IPS-18a (cell line): ENCODE results near the gene ZNF423.

Experiments used
- H3K27ac ChIP-seq: one replicate; pipeline ENCODE4 v1.5.1; 2013; ENCODE audit warnings: low read length
- H3K27me3 ChIP-seq: one replicate; pipeline ENCODE4 v1.6.1; 2013; ENCODE audit warnings: mild to moderate bottlenecking, low read length; ENCODE audit not compliant: control insufficient read depth, insufficient read depth
- H3K36me3 ChIP-seq: one replicate; pipeline ENCODE4 v1.6.1; 2013; ENCODE audit warnings: low read depth, low read length; ENCODE audit not compliant: control insufficient read depth
- H3K4me1 ChIP-seq: one replicate; pipeline ENCODE4 v1.6.1; 2013; ENCODE audit warnings: low read depth, low read length; ENCODE audit not compliant: control insufficient read depth
- H3K4me3 ChIP-seq: one replicate; pipeline ENCODE4 v1.5.1; 2013; ENCODE audit warnings: low read length
- H3K9ac ChIP-seq: one replicate; pipeline ENCODE4 v1.6.1; 2013; ENCODE audit warnings: mild to moderate bottlenecking, low read length, moderate library complexity
- H3K9me3 ChIP-seq: one replicate; pipeline ENCODE4 v1.6.1; 2013; ENCODE audit warnings: low read depth, low read length; ENCODE audit not compliant: control insufficient read depth

The ZNF423 gene

DNA sequence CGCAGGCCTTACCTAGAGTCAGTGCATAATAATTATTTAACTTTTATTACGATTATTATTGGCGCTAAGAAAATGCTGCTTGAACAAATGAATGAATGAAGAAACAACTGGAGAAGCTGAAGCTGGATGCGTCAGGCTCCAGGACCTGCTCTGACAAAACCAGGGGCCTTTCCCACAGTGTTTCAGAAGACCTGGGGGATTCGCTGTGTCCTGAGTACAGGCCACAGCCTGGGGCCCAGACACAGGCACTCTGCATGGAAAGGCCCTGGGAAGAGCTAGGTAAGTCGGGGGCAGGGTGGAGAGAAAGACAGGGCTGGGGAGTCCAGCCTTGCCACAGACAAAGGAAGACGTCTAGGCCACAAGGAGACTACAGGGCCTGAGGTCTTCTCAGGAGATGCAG lies 226.1 kb downstream of the ZNF423 start:
- Histone ChIP-seq H3K4me3 (no peak overlapping the region), H3K36me3 (peaks cover under 1% of the 10 kb centered on the region), H3K27me3 (no peaks in the 10 kb centered on the region), H3K27ac (no peak overlapping the region), H3K4me1 (no peaks in the 10 kb centered on the region), H3K9ac (no peak overlapping the region), H3K9me3 (peaks cover 5% of the 10 kb centered on the region)

DNA sequence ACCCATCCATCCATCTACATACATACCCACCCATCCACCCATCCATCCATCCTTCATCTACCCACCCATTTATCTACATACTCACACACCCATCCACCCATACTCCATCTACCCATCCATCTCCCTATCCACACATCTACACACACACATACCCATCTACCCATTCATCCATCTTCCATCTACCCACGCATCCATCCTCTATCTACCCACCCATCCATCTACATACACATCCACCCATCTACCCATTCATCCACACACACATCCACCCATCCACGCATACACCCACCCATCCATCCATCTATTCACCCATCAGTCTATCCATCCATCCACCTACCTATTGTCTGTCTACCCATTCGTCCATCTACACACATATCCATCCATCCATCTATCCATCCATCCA lies 227.8 kb downstream of the ZNF423 start:
- no peaks in the 10 kb centered on the region for H3K27me3 ChIP-seq
- no peak overlapping the region for H3K9ac ChIP-seq
- no peak overlapping the region for H3K4me3 ChIP-seq
- peaks cover 5% of the 10 kb centered on the region for H3K36me3 ChIP-seq
- H3K9me3 ChIP-seq, result peaks cover 5% of the 10 kb centered on the region
- no peaks in the 10 kb centered on the region for H3K4me1 ChIP-seq
- H3K27ac ChIP-seq, result no peak overlapping the region

DNA sequence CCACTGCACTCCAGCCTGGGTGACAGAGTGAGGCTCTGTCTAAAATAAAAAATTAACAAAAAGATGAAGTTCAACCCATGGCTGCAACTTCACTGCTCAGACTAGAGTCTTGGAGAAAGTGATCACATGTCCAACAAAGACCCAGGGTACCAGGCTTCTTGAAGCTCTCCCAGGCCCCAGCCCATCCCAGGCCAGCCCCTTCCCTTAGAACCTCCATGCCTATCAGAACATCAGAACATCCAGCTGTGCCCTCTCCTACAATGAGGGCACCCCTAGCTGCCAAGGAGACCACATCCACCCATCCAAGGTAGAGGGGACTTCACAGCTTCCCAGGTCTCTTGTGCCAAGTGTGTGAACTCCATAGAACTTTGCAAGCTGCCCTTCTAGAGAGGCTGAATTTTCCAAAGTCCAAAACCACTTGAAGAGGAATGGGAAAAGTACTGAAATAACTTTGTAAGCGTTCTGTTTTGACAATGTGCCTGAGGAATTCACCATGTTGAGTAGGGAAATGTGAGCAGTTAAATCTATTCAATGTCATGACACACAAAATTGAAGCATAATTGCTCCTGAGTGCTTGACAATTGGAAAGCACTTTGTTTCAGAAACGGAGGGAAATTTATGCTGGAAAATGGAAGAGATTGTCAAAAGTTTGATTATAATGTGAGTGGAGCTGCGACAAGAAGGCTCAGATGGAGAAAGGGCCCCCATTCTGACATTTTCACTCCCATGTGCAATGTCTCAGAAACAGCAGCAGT lies 230.4 kb downstream of the ZNF423 start:
- H3K36me3 ChIP-seq, result peaks cover 5% of the 10 kb centered on the region
- H3K4me3 ChIP-seq, result no peak overlapping the region
- peaks cover 5% of the 10 kb centered on the region for H3K9me3 ChIP-seq

DNA sequence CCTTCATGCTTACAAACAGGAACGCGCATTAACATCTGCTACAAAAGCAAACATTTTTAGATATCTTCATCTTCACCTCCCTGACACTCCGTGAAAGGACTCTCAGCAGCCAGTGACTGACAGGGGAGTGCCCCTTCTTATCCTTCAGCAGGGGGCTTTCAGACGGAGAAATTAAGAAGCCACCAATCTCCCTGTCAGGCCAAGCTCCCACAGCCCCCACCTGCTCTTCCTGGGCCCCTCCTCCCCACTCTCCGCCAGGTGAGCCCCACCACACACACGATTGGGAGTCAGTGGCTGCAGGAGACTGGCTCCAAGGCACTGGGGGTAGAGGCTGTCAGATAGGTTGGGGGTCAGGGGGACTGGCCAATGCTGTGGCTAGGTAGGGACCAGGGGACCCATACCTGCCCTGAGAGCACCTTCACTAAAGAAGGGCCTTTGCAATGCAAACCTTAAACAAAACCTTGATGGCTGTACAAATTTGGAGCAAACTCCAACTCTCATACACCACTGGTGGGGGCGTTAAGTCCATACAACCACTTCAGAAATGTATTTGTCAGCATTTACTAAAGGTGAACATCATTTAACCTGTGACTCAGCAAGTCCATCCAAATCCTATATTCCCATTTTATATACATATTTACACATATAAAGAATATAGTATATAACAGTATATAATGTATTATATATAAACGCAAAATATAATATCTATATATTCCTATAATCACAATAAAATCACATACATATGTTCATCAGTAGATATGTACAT lies 232.2 kb downstream of the ZNF423 start:
- Histone ChIP-seq H3K4me3 (no peak overlapping the region), H3K9ac (no peak overlapping the region), H3K27ac (no peak overlapping the region), H3K36me3 (peaks cover 5% of the 10 kb centered on the region), H3K4me1 (peaks cover 13% of the 10 kb centered on the region), H3K27me3 (no peaks in the 10 kb centered on the region), H3K9me3 (no peaks in the 10 kb centered on the region)

More for the DNA sequence above, 230.4 kb downstream of the ZNF423 start:
- Histone ChIP-seq H3K9ac (no peak overlapping the region), H3K27me3 (no peaks in the 10 kb centered on the region), H3K4me1 (peaks cover 11% of the 10 kb centered on the region), H3K27ac (no peak overlapping the region)

DNA sequence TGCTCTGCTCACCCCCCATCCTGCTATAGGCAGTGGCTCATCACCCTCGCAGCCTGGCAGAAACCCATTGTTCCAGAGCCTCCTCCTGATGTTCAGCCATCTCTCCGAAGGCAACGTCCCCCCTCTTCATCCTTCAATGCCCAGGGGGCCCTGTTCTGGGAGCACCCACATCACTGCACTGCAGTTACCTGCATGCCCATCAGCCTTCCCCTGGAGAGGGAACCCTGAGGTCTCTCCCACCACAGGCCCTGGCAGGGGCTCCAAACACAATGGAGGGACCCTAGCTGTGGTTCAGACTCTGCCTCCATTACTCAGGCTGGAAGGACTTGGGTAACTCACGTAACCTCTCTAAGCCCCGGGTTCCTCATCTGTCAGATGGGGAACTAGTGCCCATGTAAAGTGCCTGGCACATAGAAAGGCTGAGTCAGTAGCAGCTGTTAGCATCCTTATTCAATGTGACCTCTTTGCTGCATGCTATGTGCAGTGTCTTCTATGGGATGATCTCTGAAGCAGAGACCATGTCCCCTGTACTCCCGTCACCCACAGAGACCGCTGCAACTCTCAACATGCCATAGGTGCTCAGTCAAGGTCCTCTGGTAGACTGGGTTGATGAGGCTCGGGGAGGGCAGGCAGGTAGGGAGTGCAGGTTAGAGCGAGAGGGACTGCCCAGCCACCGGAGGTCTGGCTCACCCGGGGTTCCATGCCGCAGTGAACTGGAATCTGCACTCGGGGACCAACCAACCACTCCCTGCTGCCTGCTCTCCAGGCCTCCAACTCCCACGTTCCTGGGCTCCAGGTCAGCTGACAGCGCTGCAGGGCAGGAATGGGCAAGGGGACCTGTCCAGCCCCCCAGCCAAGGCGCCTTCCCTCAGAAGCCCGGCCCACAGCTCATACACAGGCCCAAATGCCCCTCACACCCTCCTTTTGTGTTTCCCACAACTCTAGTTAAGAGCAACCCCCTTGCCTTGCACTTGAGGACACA lies 233.2 kb downstream of the ZNF423 start:
- no peaks in the 10 kb centered on the region for H3K9me3 ChIP-seq
- no peak overlapping the region for H3K4me3 ChIP-seq
- no peak overlapping the region for H3K27ac ChIP-seq
- peaks cover 5% of the 10 kb centered on the region for H3K36me3 ChIP-seq
- no peak overlapping the region for H3K9ac ChIP-seq
- H3K27me3 ChIP-seq, result no peaks in the 10 kb centered on the region
- H3K4me1 ChIP-seq, result peaks cover 13% of the 10 kb centered on the region

DNA sequence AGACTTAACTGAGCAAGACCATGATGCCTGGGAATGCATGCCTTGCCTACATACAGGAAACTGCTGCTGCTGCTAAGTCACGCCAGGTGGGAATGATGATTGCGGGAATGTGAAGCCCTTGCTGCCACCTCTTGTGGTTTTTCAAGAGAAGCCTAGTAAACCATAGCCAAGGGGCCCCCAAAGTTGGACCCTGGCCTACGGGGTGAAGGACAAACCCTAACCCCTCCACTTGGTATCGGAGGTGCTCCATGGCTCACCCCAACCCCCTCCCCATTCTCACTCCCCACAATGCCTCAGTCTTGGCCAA lies 233.9 kb downstream of the ZNF423 start:
- Histone ChIP-seq H3K27me3 (no peaks in the 10 kb centered on the region), H3K36me3 (peaks cover 5% of the 10 kb centered on the region), H3K27ac (no peak overlapping the region), H3K4me3 (no peak overlapping the region), H3K4me1 (peaks cover 13% of the 10 kb centered on the region), H3K9ac (no peak overlapping the region), H3K9me3 (no peaks in the 10 kb centered on the region)

DNA sequence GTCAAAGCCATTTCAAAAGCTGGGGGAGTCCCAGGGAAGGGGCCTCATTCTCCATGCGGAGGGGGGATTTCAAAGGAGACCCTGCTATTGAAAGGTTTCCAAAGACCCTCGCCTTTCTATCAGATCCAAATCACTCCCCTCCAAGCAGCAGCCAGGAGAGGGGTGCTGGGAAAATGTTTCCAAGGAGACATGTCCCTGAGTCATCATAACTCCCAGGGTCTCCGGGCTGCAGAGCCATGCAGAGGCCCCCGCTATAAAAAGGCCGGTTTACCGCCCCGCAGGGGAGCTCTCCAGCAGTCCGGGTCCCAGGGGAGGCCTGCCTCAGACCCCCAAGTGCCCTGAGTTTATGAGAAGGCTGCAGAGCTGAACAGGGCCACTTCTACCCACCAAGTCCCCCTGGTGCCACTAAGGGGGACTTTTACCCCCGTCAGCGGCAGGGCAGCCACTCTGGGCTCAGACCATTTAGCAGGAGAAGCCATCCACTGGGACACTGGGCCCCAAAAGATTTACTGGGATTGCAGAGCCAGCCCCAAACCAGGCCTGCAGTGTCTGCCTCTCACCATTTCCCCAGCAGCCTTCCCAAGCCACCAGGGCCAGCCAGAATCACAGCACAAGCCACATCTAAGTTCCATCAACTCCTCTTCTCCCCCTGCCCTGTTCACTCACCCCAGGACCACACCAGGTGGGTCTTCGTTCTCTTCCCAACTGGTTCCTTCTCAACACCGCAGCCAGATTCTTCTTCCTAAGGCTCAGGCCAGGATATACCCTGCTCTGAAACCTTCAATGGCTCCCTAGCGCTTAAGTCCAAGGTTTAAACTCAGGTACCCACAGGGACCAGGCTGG lies 234.4 kb downstream of the ZNF423 start:
- H3K27me3 ChIP-seq, result no peaks in the 10 kb centered on the region
- peaks cover 13% of the 10 kb centered on the region for H3K4me1 ChIP-seq
- no peak overlapping the region for H3K4me3 ChIP-seq
- H3K36me3 ChIP-seq, result peaks cover 5% of the 10 kb centered on the region
- H3K9me3 ChIP-seq, result no peaks in the 10 kb centered on the region
- H3K27ac ChIP-seq, result peak overlapping the region; percentile 38
- no peak overlapping the region for H3K9ac ChIP-seq

DNA sequence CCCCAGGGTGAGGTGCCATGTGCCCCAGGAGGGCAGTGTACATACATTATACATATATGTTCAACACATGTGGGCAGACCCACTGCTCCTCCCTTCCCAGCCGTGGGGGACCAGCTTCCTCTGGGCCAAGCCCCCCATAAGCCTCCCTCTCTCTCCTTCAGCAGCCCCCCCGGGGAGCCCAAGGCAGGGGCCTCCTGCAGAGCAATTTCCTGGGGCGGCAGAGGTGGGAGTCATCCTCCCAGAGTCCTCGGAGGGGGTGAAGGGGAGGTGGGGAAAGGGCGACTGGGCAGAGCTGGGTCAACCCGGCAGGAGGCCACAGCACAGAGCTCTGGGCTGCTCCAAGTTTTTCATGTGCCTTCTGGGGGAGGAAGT lies 235.1 kb downstream of the ZNF423 start:
- Histone ChIP-seq H3K4me3 (no peak overlapping the region), H3K36me3 (peaks cover 5% of the 10 kb centered on the region), H3K9ac (no peak overlapping the region), H3K27ac (no peak overlapping the region), H3K4me1 (peaks cover 13% of the 10 kb centered on the region), H3K27me3 (no peaks in the 10 kb centered on the region), H3K9me3 (no peaks in the 10 kb centered on the region)

DNA sequence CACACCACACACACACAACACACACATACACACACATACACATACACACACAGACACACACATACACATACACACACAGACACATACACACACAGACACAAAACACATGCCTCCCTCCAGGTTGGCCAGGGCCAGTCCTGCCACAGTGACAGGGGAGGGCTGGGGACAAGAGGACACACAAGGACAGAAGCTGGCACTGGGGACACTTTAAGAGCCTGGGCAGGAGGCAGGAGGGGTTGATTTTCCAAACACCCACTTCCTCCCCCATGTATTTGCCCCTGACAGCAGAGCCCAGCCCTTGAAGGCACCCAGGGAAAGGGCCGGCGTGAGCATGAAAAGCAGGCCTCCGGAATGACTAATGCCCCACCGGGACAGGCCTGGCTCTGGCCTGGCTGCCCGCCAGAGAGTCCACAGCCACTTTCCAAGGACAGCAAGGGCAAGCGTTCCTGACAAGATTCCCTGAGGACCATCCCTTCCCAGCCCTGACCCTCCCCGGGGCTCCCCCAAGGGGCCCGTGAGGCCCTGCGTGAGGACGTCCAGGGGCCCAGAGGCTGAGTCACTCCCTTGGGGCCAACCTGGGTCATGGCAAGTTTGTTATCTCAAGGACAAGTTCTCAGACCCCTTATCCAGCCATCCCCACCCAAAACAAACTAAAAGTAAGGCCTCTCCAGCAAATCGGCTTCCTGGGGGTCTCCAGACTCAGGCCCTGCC lies 235.6 kb downstream of the ZNF423 start:
- no peaks in the 10 kb centered on the region for H3K27me3 ChIP-seq
- H3K4me1 ChIP-seq, result peaks cover 13% of the 10 kb centered on the region
- no peak overlapping the region for H3K27ac ChIP-seq
- H3K9ac ChIP-seq, result no peak overlapping the region
- H3K4me3 ChIP-seq, result no peak overlapping the region
- H3K36me3 ChIP-seq, result peaks cover 5% of the 10 kb centered on the region
- H3K9me3 ChIP-seq, result no peaks in the 10 kb centered on the region

DNA sequence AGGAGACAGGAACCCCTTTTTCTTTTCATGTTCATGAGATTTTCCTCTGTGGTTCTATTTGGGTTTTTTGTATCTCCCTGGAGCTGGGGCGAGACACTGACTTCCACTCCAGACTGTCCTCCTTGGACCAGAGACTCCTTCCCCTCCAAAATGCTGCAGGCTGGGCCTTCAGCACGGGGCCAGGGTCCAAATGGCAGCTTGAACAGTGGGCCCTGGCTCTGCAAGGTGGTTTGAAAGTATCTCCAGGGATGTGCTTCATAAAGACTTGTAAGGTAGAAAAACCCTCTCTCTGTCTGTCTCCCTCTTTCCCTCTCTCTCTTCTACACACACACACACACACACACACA lies 236.1 kb downstream of the ZNF423 start:
- Histone ChIP-seq H3K27me3 (no peaks in the 10 kb centered on the region), H3K36me3 (peaks cover 4% of the 10 kb centered on the region), H3K27ac (no peak overlapping the region), H3K9ac (no peak overlapping the region), H3K4me1 (peaks cover 13% of the 10 kb centered on the region), H3K9me3 (no peaks in the 10 kb centered on the region), H3K4me3 (no peak overlapping the region)
